NCI-H2171 (cell line): ENCODE data around the gene LACTBL1.

Experiments
- DNase-seq: peaks from one replicate; lab custom pipeline; 2025; lab: John Stamatoyannopoulos, UW

The LACTBL1 gene

GRCh38 chr1:22913421-22914141 is 59.1 kb downstream of the LACTBL1 start:
- DNase-seq: no peak

GRCh38 chr1:22912311-22912710 is 60.4 kb downstream of the LACTBL1 start:
- DNase-seq: no peak

DNA sequence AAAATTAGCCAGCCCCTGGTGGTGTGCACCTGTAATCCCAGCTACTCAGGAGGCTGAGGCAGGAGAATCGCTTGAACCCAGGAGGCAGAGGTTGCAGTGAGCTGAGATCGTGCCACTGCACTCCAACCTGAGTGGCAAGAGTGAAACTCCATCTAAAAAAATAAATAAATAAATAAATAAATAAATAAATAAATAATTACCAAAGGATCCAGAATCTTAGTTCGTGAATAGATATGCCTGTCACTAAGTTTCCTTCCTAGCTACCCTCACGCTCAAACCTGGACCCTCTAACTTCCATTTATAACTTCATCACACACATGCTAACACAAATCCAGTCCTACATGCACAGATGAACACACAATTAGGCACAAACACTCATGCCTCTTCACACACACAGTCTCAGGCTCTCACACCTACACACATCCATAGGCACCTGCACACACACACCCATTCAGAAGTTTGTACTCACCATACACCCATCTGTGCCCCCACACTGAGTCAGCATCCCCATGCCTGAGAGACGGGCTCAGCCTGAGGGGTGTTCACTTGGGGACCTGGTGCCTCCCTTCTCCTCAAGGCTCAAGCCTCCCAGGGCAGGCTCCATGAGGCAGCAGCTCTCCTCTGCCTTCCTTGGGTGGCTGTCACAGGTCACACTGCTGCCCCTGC is 61.5 kb downstream of the LACTBL1 start:
- DNase-seq: no peak

DNA sequence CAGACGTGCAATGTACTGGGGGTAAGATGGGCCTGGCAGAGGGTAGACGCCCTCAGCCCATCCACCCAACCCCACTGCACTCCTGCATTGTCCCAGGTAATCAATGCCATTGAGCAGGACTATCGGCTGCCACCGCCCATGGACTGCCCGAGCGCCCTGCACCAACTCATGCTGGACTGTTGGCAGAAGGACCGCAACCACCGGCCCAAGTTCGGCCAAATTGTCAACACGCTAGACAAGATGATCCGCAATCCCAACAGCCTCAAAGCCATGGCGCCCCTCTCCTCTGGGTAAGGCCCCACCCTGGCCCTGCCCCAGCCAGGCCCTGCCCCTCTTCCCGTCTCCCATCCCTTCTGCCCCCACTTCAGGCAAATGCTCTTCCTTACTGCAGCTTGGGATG is 62.4 kb downstream of the LACTBL1 start:
- DNase-seq: no peak

DNA sequence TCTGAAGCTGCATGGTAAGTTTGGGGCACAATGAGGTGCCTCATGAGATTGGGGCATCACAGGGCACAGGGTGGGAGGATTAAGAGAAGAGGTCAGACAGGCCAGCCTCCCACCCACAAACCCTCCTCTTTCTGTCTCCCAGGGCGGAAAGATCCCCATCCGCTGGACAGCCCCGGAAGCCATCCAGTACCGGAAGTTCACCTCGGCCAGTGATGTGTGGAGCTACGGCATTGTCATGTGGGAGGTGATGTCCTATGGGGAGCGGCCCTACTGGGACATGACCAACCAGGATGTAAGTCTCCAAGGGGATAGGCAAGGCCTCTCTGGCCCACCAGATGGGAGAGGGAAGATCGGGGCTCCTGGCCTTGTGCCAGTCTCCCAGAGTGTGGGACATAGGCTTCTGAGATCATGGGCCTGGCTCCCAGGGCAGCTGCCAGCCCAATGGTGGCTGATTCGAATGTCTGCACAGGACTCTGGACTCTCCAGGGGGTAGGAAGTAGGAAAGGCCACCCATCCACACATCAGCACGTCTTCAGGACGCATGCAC is 63.7 kb downstream of the LACTBL1 start:
- DNase-seq: no peak

GRCh38 chr1:22907528-22907927 is 65.1 kb downstream of the LACTBL1 start:
- DNase-seq: no peak

GRCh38 chr1:22906968-22907367 is 65.7 kb downstream of the LACTBL1 start:
- DNase-seq: no peak

GRCh38 chr1:22903113-22903512 is 69.6 kb downstream of the LACTBL1 start:
- DNase-seq: no peak
